Activated naive CD4-positive, alpha-beta T cell treated with anti-CD3 and anti-CD28 coated beads for 36 hours (primary cell): Measurements from ENCODE around the gene MAMDC2. TPM values are rescaled to one million over a fixed set of nuclear protein-coding genes. Genes with fewer than 3 reads are reported as not detected.
"Not testable (repeated sequence)": the region's sequence is repeated elsewhere in the genome, so short reads cannot be mapped to it uniquely, and the experiment has no call there.

Source experiments
- CTCF ChIA-PET: fragments of 350-600 bp; sonication (Branson Sonifier 250); formaldehyde crosslinking; loops from one replicate; lab custom pipeline; 2021; ENCODE audit warnings: antibody characterized with exemption; lab: Charles Lee
- DNase-seq: peaks from one replicate; pipeline ENCODE4 v3.0.0-alpha.2; 2020
- H3K27ac Mint-ChIP-seq: one replicate; pipeline ENCODE4 v1.8.0; 2021; ENCODE audit warnings: mild to moderate bottlenecking, mixed read lengths
- H3K27me3 Mint-ChIP-seq: one replicate; pipeline ENCODE4 v1.8.0; 2021; ENCODE audit warnings: low read depth, mixed read lengths
- H3K36me3 Mint-ChIP-seq: one replicate; pipeline ENCODE4 v1.8.0; 2021; ENCODE audit warnings: low read depth, mixed read lengths
- H3K4me1 Mint-ChIP-seq: one replicate; pipeline ENCODE4 v1.8.0; 2021; ENCODE audit warnings: low read depth, mixed read lengths
- H3K4me3 Mint-ChIP-seq: one replicate; pipeline ENCODE4 v1.8.0; 2021; ENCODE audit warnings: mild to moderate bottlenecking, moderate library complexity, mixed read lengths
- H3K9me3 Mint-ChIP-seq: one replicate; pipeline ENCODE4 v1.8.0; 2021; ENCODE audit warnings: mixed read lengths
- intact Hi-C: fragments of 100-400 bp; cut with micrococcal nuclease; formaldehyde crosslinking; loops from one replicate; pipeline ENCODE4 v1.15.1; 2023
- total RNA-seq, 2 experiments: library from RNA; stranded (reverse); gene quantifications; one replicate each; pipeline ENCODE4 v1.2.3, GENCODE V29; 2021

The MAMDC2 gene
- total RNA-seq, 2 experiments from 2014 or later: not detected

DNA sequence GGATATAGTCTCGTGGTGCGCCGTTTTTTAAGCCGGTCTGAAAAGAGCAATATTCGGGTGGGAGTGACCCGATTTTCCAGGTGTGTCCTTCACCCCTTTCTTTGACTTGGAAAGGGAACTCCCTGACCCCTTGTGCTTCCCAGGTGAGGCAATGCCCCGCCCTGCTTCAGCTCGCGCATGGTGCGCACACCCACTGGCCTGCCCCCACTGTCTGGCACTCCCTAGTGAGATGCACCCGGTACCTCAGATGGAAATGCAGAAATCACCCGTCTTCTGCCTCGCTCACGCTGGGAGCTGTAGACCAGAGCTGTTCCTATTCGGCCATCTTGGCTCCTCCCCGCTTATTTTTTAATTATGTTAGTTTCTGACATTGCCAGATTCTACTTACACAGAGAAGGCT, 161.1 kb downstream of the MAMDC2 start:
- H3K9me3 Mint-ChIP-seq: peaks cover 24% of the 10 kb centered on the region
- DNase-seq, intact Hi-C loops, H3K4me3 Mint-ChIP-seq, H3K27me3 Mint-ChIP-seq, H3K36me3 Mint-ChIP-seq, H3K27ac Mint-ChIP-seq, H3K4me1 Mint-ChIP-seq: not testable (repeated sequence)
- CTCF ChIA-PET: interaction anchor here (0.6 kb wide), 1 partner anchor 397 kb away, joined by 3 read pairs; no protein-coding TSS in a partner anchor

DNA sequence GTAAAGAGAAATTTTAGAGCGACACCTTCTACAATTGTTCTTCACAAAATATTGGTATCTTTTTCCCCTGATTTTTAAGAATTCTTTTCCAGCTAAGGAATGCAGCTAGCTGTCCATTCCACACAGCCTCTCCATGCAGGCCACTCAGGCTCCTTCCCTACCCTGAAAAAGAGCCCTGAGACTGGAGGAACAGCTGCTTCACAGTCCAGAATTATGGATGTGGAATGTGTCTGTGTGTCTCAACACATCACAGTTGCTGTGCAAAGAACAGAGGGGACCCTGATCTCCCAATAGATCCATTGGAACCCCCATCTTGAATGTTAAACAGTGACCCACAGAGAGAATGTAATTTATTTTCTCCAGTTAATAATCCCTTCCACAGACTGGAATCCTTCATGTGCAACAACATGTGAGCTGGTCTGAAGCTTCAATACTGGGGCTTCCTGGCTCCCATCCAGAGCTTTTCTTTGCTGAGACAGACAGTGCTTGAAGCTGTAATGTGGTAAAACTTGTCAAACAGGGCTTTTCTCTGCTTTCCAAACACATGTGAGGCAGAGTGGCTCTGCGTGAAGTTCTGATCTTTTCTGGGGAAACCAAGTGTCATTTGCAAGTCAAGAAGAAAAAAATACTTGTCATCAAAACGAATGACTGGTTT, 161.8 kb downstream of the MAMDC2 start:
- no peak overlapping the region for H3K27ac Mint-ChIP-seq
- peaks cover 27% of the 10 kb centered on the region for H3K9me3 Mint-ChIP-seq
- intact Hi-C loops: no loop called here
- peaks cover 3% of the 10 kb centered on the region for H3K36me3 Mint-ChIP-seq
- CTCF ChIA-PET: interaction anchor here (0.6 kb wide), 1 partner anchor 398 kb away, joined by 3 read pairs; no protein-coding TSS in a partner anchor
- DNase-seq: no peak
- H3K4me1 Mint-ChIP-seq: no peaks in the 10 kb centered on the region
- no peak overlapping the region for H3K4me3 Mint-ChIP-seq
- H3K27me3 Mint-ChIP-seq: no peaks in the 10 kb centered on the region

DNA sequence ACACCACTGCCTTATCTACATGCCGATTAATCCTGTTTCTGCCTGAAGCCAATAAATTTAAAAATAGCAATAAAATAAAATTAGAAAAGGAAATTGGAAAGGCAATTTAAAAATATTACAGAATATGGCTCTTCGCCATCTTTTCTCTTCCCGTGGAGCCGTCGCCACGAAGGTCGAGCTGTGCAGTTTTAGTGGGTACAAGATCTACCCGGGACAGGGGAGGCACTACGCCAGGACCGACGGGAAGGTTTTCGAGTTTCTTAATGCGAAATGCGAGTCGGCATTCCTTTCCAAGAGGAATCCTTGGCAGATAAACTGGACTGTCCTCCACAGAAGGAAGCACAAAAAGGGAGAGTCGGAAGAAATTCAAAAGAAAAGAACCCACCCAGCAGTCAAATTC, 173.4 kb downstream of the MAMDC2 start:
- intact Hi-C loops: loop anchor here (5.0 to 10.0 kb wide), 2 partner anchors 45 to 58 kb away; no protein-coding TSS in a partner anchor
- no peak for DNase-seq
- Mint-ChIP-seq H3K4me1 (no peaks in the 10 kb centered on the region), H3K27ac (no peak overlapping the region), H3K9me3 (peaks cover 8% of the 10 kb centered on the region), H3K27me3 (no peaks in the 10 kb centered on the region), H3K4me3 (no peak overlapping the region), H3K36me3 (peaks cover 28% of the 10 kb centered on the region)
- CTCF ChIA-PET: no interaction called here

DNA sequence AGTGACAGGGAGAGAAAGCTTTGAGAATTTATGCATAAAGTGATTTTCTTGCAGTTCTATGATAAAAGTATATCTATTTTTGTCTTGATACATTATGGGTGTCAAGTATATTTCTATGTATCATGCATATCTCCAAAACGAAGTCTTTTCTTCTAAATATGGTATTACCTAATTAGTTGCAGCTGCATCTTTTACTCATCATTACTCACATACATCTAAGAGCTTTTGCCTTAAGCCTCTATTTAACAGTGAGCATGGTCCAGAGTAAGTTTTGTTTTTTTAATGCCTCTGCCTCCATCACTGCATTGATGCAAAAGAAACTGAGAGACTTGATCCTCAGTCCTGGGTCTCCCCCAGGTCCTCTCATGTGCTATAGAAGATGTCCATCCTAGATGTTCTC, 175.1 kb downstream of the MAMDC2 start:
- intact Hi-C loops: loop anchor here (5.0 to 10.0 kb wide), 2 partner anchors 46 to 56 kb away; no protein-coding TSS in a partner anchor
- CTCF ChIA-PET: no interaction called here
- H3K9me3 Mint-ChIP-seq: peaks cover 2% of the 10 kb centered on the region
- no peak overlapping the region for H3K27ac Mint-ChIP-seq
- no peak for DNase-seq
- no peaks in the 10 kb centered on the region for H3K27me3 Mint-ChIP-seq
- no peaks in the 10 kb centered on the region for H3K4me1 Mint-ChIP-seq
- H3K36me3 Mint-ChIP-seq: peaks cover 17% of the 10 kb centered on the region
- H3K4me3 Mint-ChIP-seq: no peak overlapping the region

DNA sequence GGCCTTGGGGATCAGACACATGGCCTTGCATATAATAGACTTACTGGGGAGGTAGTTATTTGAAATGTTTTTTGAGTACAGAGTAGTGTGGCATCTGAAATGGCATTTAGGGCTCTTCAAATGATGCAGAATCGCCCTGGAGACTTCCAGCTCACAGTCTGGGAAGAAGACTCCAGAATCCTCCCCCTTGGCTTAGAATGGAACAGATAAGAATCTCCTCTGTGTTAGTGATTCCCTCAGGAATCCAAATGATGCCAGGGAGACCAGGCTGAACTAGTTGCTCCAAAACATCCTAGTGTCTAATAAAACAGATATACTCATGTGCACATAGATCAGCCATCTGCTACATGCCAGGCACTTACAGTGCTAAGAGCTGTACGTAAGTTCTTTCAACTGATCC, 176.6 kb downstream of the MAMDC2 start:
- no peak overlapping the region for H3K4me3 Mint-ChIP-seq
- H3K9me3 Mint-ChIP-seq: no peaks in the 10 kb centered on the region
- no peaks in the 10 kb centered on the region for H3K27me3 Mint-ChIP-seq
- H3K36me3 Mint-ChIP-seq: peaks cover 6% of the 10 kb centered on the region
- no peaks in the 10 kb centered on the region for H3K4me1 Mint-ChIP-seq
- CTCF ChIA-PET: no interaction called here
- no peak overlapping the region for H3K27ac Mint-ChIP-seq
- DNase-seq: no peak
- intact Hi-C loops: no loop called here

DNA sequence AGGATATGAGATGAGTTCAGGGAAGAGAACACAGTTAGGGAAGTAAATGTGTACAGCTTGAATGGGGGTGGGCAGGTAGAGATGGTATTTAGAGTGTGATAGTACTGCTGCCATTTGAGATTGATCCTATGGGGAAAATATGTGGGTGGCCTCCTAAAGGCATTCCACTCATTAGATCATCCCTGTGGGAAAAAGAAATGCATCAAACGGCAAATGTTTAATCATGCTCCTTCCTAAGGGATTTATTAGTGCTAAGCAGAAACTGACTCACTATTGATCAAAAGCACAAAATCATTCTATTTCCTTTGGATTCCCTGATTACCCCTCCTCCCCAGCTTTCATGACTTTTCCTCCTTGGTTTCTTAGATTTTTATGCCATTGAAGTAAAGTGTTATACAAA, 178.7 kb downstream of the MAMDC2 start:
- Mint-ChIP-seq H3K4me3 (no peak overlapping the region), H3K36me3 (no peaks in the 10 kb centered on the region), H3K27ac (no peak overlapping the region), H3K9me3 (no peaks in the 10 kb centered on the region), H3K4me1 (no peaks in the 10 kb centered on the region), H3K27me3 (no peaks in the 10 kb centered on the region)
- CTCF ChIA-PET: interaction anchor here (0.6 kb wide), 1 partner anchor 97 kb away, joined by 3 read pairs; no protein-coding TSS in a partner anchor
- intact Hi-C loops: no loop called here
- no peak for DNase-seq

DNA sequence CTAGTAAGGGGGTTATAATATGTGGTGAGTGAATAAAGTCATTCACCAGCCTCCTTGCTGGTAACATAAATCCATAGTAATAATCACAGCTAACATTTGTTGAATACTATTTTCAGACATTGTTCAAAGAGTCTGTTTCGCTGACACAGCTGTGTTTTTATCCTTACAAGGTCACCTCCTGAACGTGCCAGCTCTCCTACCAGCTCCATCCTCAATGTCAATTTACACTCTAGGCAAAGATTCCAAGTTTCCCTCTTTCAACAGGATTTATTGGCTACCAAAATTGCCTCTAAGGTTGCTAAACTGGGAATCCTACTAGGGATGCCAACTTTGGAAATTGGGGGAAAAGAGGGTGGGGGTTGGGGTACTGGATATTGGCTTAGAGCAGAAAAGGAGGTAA, 184.5 kb downstream of the MAMDC2 start:
- Mint-ChIP-seq H3K4me3 (no peak overlapping the region), H3K36me3 (no peaks in the 10 kb centered on the region), H3K27me3 (no peaks in the 10 kb centered on the region), H3K9me3 (no peaks in the 10 kb centered on the region), H3K4me1 (no peaks in the 10 kb centered on the region), H3K27ac (no peak overlapping the region)
- CTCF ChIA-PET: interaction anchor here (1.4 kb wide), 1 partner anchor 807 kb away, joined by 4 read pairs; no protein-coding TSS in a partner anchor
- intact Hi-C loops: loop anchor here (5.0 kb wide), 1 partner anchor 256 kb away; no protein-coding TSS in a partner anchor
- DNase-seq: no peak

DNA sequence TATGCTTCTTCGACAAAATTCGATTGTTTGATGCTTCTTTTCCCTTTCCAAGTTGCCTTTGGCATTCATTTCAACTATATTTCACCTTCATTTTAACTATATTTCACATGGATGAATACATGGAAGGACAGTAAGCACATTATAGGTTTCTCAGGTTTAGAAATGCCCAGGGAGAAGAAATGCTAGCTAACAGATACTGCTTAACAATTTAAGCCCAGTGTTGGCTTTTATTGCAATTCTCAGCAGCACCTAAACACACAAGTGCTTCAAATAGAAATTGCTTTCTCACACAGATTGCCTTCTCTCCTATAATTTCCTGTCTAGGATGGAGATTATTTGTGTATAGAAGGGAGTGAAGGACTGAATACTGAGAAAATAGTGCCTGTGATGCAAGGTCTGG, 185.0 kb downstream of the MAMDC2 start:
- no peak overlapping the region for H3K4me3 Mint-ChIP-seq
- no peak for DNase-seq
- H3K9me3 Mint-ChIP-seq: no peaks in the 10 kb centered on the region
- intact Hi-C loops: loop anchor here (5.0 kb wide), 1 partner anchor 256 kb away; no protein-coding TSS in a partner anchor
- no peaks in the 10 kb centered on the region for H3K4me1 Mint-ChIP-seq
- no peak overlapping the region for H3K27ac Mint-ChIP-seq
- CTCF ChIA-PET: no interaction called here
- H3K36me3 Mint-ChIP-seq: no peaks in the 10 kb centered on the region
- H3K27me3 Mint-ChIP-seq: no peaks in the 10 kb centered on the region

DNA sequence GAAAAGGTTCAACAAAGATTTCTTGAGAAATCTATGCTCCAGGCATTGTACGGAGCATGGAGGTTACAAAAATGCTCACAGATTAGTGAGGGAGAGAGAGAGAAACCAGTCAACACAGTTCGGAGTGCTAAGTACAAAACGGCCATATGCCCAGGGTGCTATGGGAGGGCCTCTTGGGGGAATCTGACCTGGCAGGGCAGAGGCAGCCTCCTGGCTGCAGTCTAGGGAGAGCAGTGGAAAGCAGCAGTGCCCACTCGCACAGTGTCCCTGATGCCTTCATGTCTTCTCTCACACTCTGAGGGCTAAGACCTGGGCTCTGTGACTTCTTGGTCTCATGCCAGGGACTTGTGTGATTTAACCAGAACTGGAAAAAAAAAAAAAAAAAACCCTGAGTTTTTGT, 185.4 kb downstream of the MAMDC2 start:
- CTCF ChIA-PET: interaction anchor here (0.6 to 0.8 kb wide), 2 partner anchors 118 to 335 kb away, joined by 4 to 5 read pairs; no protein-coding TSS in a partner anchor
- intact Hi-C loops: loop anchor here (5.0 kb wide), 1 partner anchor 257 kb away; no protein-coding TSS in a partner anchor
- no peak for DNase-seq
- Mint-ChIP-seq H3K4me1 (no peaks in the 10 kb centered on the region), H3K4me3 (no peak overlapping the region), H3K27ac (no peak overlapping the region), H3K9me3 (no peaks in the 10 kb centered on the region), H3K27me3 (no peaks in the 10 kb centered on the region), H3K36me3 (no peaks in the 10 kb centered on the region)

DNA sequence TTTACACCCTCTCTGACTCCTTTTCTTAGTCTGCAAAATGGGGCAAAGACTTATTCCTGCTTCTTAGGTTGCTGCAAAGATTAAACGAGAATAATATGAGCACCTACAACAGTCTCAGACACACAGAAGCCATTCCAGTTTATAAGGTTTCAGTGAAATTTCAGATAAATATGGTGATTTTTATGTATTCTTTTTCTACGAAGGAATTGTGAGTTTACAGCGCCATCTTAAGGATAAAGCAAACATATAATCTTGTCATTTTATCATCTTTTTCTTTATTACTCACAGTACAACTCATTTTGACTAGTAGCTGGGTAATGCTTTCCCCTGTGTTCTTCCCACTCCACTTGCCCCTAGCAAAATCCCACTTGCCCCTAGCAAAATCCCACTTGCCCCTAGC, 185.9 kb downstream of the MAMDC2 start:
- DNase-seq: no peak
- Mint-ChIP-seq H3K27me3 (no peaks in the 10 kb centered on the region), H3K27ac (no peak overlapping the region), H3K36me3 (no peaks in the 10 kb centered on the region), H3K4me3 (no peak overlapping the region), H3K4me1 (no peaks in the 10 kb centered on the region), H3K9me3 (no peaks in the 10 kb centered on the region)
- CTCF ChIA-PET: interaction anchor here (0.6 to 0.8 kb wide), 2 partner anchors 119 to 335 kb away, joined by 4 to 5 read pairs; no protein-coding TSS in a partner anchor
- intact Hi-C loops: loop anchor here (5.0 kb wide), 1 partner anchor 257 kb away; no protein-coding TSS in a partner anchor

DNA sequence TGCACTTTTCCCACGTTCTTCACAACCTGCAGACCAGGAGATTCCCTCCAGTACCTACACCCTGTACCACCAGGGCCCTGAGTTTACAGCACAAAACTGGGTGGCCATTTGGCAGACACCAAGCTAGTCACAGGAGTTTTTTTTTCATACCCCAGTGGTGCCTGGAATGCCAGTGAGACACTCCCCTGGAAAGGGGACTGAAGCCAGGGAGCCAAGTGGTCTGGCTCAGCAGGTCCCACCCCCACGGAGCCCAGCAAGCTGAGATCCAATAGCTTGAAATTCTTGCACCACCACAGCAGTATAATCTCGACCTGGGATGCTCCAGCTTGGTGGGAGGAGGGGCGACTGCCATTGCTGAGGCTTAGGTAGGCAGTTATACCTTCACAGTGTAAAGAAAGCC, 188.8 kb downstream of the MAMDC2 start:
- no peaks in the 10 kb centered on the region for H3K27me3 Mint-ChIP-seq
- no peak overlapping the region for H3K4me3 Mint-ChIP-seq
- no peaks in the 10 kb centered on the region for H3K36me3 Mint-ChIP-seq
- no peak for DNase-seq
- no peaks in the 10 kb centered on the region for H3K4me1 Mint-ChIP-seq
- CTCF ChIA-PET: no interaction called here
- peaks cover 2% of the 10 kb centered on the region for H3K9me3 Mint-ChIP-seq
- no peak overlapping the region for H3K27ac Mint-ChIP-seq
- intact Hi-C loops: no loop called here

DNA sequence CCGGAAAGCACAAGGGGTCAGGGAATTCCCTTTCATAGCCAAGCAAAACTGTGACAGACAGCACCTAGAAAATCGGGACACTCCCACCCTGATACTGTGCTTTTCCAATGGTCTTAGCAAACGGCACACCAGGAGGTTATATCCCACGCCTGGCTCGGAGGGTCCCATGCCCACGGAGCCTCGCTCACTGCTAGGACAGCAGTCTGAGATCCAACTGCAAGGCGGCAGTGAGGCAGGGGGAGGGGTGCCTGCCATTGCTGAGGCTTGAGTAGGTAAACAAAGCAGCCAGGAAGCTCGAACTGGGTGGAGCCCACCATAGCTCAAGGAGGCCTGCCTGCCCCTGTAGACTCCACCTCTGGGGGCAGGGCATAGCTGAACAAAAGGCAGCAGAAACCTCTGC, 190.6 kb downstream of the MAMDC2 start:
- H3K36me3 Mint-ChIP-seq, H3K27ac Mint-ChIP-seq, CTCF ChIA-PET: not testable (repeated sequence)

DNA sequence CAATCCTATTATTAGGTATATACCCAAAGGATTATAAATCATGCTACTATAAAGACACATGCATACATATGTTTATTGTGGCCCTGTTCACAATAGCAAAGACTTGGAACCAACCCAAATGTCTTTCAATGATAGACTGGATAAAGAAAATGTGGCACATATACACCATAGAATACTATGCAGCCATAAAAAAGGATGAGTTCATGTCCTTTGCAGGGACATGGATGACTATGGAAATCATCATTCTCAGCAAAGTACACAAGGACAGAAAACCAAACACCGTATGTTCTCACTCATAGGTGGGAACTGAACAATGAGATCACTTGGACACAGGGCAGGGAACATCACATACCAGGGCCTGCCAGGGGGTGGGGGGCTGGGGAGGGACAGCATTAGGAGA, 202.3 kb downstream of the MAMDC2 start:
- H3K4me1 Mint-ChIP-seq, H3K27me3 Mint-ChIP-seq, H3K36me3 Mint-ChIP-seq, CTCF ChIA-PET, H3K27ac Mint-ChIP-seq, DNase-seq, intact Hi-C loops, H3K4me3 Mint-ChIP-seq, H3K9me3 Mint-ChIP-seq: not testable (repeated sequence)

More for the DNA sequence above, 190.6 kb downstream of the MAMDC2 start:
- H3K27me3 Mint-ChIP-seq, intact Hi-C loops, H3K4me1 Mint-ChIP-seq, H3K4me3 Mint-ChIP-seq, DNase-seq, H3K9me3 Mint-ChIP-seq: not testable (repeated sequence)
